KG1 (cell line): Measurements from ENCODE around the gene SYNE1.
"Not testable (repeated sequence)": the region's sequence is repeated elsewhere in the genome, so short reads cannot be mapped to it uniquely, and the experiment has no call there.

ENCODE experiments used
- DNase-seq: peaks from one replicate; lab custom pipeline; 2025; lab: John Stamatoyannopoulos, UW

The SYNE1 gene

DNA sequence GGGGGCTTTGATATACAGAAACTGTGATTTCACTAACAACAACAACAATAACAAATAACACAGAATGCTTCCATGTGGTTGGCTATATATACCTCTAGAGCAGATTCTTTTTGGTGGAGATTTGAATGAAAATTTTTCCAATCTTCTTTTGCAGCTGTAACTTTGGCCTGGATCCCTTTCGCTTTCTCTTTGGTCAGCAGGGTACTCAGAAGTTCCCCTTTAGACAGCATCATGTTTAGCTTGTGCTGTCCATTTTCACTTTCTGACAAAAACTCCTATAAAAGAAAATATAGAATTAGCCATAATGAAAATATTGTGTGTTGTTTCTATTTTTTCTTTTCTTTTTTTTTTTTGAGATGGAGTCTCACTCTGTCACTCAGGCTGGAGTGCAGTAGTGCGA lies 264.2 kb downstream of the SYNE1 start:
- no peak for DNase-seq

GRCh38 chr6:152371775-152372174 lies 265.4 kb downstream of the SYNE1 start:
- DNase-seq = no peak

GRCh38 chr6:152368751-152369624 lies 268.2 kb downstream of the SYNE1 start:
- DNase-seq = no peak

DNA sequence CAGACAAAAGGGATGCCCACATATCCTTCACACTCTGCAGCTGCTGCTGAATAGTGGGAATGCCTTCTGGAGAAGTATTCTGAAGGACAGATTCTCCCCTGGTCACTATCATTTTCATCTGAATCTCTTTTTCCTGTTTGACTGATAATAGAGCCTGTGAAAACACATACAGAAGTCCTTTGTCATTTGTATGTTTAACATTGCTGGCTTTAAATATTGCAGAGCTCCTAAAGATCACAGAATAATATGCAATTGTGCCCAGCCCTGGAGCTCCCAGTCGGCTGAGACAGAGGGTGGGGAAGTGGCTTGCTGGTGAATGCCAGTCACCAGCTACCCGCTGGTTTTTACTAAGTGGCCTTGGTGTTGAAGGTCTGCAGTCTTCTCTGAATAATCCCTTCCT lies 272.3 kb downstream of the SYNE1 start:
- DNase-seq = no peak

- DNase-seq = no peak
Measured at GRCh38 chr6:152360034-152360433, 277.1 kb downstream of the SYNE1 start.

DNA sequence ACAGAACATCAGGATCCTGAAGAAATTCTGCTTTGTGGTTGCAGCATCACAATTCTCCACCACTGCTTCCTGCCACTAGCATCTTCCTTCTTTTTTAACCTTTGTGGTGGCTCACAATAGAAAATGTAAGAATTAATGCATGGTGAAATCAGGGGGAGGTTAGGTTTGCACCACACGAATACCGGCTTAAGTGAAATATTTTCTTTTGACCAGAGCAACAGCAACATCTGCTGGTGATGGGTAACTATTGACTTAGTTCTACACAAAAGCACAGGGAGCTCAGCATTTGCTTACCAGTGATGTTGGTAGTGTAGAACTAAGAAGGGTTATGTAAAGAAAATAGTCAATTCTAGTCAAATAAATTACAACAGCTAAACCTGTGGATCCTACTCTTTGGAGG lies 280.5 kb downstream of the SYNE1 start:
- peak; percentile 36 for DNase-seq

DNA sequence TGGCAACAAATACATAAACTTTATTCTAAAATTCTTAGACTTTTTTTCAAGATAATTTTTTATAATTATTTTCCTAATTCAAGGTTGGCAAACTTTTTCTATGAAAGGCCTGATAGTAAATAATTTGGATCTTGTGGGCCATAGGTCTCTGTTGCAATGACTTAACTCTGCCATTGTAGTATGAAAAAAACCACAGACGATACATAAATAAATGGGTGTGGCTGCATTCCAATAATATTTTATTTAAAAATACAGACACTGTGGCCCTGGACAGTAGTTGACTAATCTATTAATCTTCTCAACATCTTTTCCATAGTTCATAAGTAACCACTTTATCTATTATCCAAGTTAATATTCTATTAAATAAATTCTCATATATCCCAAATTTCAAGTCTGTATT lies 281.1 kb downstream of the SYNE1 start:
- no peak for DNase-seq

- DNase-seq = no peak
Measured at GRCh38 chr6:152355166-152355565, 282.0 kb downstream of the SYNE1 start.

- no peak for DNase-seq
Measured at GRCh38 chr6:152353440-152353839, 283.7 kb downstream of the SYNE1 start.

GRCh38 chr6:152351742-152352141 lies 285.4 kb downstream of the SYNE1 start:
- DNase-seq = no peak

GRCh38 chr6:152351110-152351509 lies 286.1 kb downstream of the SYNE1 start:
- DNase-seq = no peak

- no peak for DNase-seq
Measured at GRCh38 chr6:152348116-152348515, 289.0 kb downstream of the SYNE1 start.

GRCh38 chr6:152343735-152344360 lies 293.3 kb downstream of the SYNE1 start:
- DNase-seq = no peak

GRCh38 chr6:152341596-152341995 lies 295.6 kb downstream of the SYNE1 start:
- no peak for DNase-seq

- DNase-seq = no peak
Measured at GRCh38 chr6:152338335-152339125, 298.6 kb downstream of the SYNE1 start.

- no peak for DNase-seq
Measured at GRCh38 chr6:152334555-152334954, 302.6 kb downstream of the SYNE1 start.

GRCh38 chr6:152330961-152331360 lies 306.2 kb downstream of the SYNE1 start:
- no peak for DNase-seq

DNA sequence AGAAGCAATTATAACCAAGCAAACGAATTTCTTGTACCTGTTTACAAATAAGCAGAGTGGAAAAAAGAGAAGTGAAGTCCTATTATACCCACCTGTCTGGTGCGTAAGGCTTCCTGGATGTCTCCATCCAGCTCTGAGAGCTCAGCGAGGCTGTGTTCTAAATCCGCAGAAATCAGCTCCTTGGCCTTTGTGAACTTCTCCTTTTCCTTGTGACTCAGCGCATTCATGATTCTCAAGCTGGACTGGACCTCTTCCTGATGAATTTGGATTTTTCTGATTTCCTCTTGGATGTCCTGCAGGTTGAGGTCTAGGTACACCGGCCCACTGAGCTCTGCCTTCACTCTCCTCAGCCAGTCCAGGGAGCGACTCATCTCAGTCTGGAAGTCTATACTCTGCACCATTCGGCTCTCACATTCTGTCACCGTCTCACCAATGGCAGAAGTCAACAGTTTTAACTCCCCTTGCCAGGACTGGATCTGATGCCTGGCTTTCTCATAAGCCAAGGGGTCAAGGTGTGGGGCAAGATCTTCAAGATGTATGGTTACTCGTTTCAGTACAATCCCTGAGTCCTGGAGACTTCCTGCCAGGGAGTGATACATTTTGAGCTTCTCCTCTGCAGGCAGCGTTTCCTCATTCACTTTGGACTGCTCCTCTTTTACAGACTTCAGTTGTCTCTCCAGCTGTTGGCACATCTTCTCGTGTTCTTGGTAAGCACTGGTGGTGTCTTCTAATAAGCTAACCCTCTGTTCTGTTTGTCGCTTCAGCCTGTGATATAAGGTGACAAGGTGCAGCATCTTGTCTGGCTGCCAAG lies 307.3 kb downstream of the SYNE1 start:
- no peak for DNase-seq

GRCh38 chr6:152328200-152328599 lies 309.0 kb downstream of the SYNE1 start:
- DNase-seq = not testable (repeated sequence)

DNA sequence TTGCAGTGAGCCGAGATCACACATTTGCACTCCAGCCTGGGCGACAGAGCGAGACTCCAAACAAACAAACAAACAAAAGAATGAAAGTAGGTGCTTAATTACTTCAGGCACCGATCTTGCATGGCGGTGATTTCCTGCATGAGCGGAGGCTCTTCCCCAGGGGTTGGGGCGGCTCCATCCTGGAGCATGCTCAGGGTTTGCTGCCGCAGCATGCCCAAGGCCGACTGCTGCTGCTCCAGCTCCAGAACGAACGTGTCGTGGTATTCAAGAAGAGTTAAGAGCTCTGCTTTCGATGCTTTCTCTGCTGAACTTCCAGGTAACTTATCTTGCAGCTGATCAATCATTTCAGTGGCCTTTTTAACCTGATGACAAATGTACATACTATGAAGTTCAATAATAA lies 313.8 kb downstream of the SYNE1 start:
- DNase-seq = no peak

- no peak for DNase-seq
Measured at GRCh38 chr6:152318278-152318677, 318.9 kb downstream of the SYNE1 start.

DNA sequence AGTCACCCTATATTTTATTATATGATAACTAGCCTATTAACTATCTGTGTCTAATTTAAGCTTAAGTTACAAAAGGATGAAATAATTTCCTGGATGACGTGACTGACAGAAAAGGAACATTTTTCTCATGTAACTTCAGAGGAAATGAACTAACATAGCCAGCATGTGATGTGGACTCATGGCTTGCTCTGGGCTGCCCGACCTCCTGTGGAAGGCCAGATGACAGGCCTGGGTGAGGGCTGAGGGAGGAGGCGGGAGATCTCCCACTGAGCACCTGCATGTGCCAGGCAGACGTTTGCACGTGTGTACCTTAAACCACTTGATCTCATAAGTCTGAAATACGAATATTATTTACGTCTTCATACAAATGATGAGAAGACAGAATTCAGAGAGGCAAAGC lies 321.1 kb downstream of the SYNE1 start:
- no peak for DNase-seq
